Measurements from ENCODE around the gene JSRP1. TPM values are rescaled to one million over a fixed set of nuclear protein-coding genes. Genes with fewer than 3 reads are reported as not detected.

The JSRP1 gene
- total RNA-seq, 1 donor from 2014 or later = 0.36 TPM

- Histone ChIP-seq H3K27ac (replicated peaks) (no peak overlapping the region), H3K9me3 (replicated peaks) (no peaks in the 10 kb centered on the region), H3K36me3 (peaks cover 44% of the 10 kb centered on the region), H3K4me1 (peaks cover 55% of the 10 kb centered on the region), H3K4me3 (no peak overlapping the region), H3K27me3 (ENCODE audit: low read depth) (no peaks in the 10 kb centered on the region)
- no peak for DNase-seq
- no peak for TF ChIP-seq CTCF (IDR thresholded peaks at IDR 0.05; ENCODE audit: borderline replicate concordance)
- intact Hi-C loops (cut with micrococcal nuclease) = no loop called here
Measured at GRCh38 chr19:2232286-2233151, 23.7 kb downstream of the JSRP1 start.

DNA sequence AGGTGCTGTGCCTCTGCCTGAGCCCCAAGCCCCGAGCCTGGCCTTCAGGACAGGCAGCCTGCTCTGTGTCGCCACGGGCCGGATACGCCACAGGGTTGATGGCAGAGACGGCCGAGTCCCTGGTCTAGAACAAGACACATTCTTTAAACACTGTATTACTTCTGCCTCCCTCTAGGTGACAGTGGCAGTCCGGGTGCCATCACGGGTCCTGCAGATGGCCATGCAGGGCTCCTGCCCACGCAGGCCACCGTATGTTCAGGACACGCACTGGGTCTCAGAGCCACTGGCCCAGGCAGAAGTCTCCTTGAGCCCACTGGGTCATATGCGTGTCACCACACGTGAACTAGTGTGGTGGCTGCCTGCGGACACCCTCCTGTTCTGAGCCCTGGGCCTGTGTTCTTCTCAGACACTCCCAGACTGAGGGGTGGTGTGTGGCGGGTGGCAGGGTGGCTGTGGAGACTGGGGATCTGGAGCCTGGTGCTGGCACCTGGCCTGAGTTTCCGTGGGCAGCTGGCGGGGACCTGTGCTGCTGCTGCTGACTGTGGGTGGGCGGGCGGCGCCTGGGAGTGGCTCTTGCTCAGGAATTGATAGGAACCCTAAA lies 24.5 kb downstream of the JSRP1 start:
- Histone ChIP-seq H3K36me3 (peaks cover 52% of the 10 kb centered on the region), H3K27ac (replicated peaks) (peak overlapping the region; percentile 40), H3K4me3 (no peak overlapping the region), H3K27me3 (ENCODE audit: low read depth) (no peaks in the 10 kb centered on the region), H3K9me3 (replicated peaks) (no peaks in the 10 kb centered on the region), H3K4me1 (peaks cover 47% of the 10 kb centered on the region)
- no peak for TF ChIP-seq CTCF (IDR thresholded peaks at IDR 0.05; ENCODE audit: borderline replicate concordance)
- intact Hi-C loops (cut with micrococcal nuclease) = no loop called here
- no peak for DNase-seq

DNA sequence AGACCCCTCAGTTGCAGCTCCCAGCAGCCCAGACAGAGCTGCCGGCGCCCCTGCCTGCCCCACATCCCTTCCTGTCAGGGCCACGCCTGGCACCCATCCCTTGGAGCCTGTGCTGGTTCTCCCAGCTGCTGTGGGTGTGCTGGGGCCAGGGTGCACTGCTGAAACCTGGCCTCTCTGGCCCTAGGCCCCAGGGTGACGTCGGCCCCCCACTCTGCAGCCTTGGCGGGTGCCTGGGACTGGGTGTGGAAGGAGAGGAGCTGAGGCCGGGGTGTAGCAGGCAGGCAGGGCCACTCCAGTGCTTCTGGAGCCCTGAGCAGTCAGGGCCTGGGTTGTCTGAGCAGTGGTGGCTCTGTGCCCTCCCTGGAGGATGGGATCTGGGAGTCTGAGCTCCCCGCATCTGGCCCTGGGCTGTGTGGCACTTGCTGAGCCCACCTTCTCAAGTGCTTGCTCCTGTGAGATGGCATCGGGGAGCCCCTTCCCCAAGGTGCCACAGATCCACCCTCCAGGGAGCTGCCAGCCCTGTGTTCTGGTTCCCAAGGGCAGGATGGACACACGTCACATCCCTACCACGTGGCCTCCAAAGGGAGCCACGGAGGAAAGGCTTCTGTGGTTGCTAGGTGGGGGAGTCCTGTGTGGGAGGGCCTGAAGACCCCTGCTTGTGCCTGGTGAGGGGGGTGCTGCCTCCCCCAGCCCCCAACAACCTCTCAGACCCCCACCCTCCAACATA lies 25.2 kb downstream of the JSRP1 start:
- peaks cover 59% of the 10 kb centered on the region for H3K36me3 ChIP-seq

GRCh38 chr19:2230033-2230531 lies 26.1 kb downstream of the JSRP1 start:
- no peaks in the 10 kb centered on the region for H3K9me3 ChIP-seq (replicated peaks)
- H3K36me3 ChIP-seq = peaks cover 68% of the 10 kb centered on the region
- no peak overlapping the region for H3K27ac ChIP-seq (replicated peaks)
- H3K4me3 ChIP-seq = no peak overlapping the region
- H3K4me1 ChIP-seq = peaks cover 37% of the 10 kb centered on the region
- no peak for TF ChIP-seq CTCF (IDR thresholded peaks at IDR 0.05; ENCODE audit: borderline replicate concordance)
- intact Hi-C loops (cut with micrococcal nuclease) = no loop called here
- H3K27me3 ChIP-seq (ENCODE audit: low read depth) = no peaks in the 10 kb centered on the region
- no peak for DNase-seq

More for the DNA sequence above, 25.2 kb downstream of the JSRP1 start:
- no peaks in the 10 kb centered on the region for H3K9me3 ChIP-seq (replicated peaks)
- no peak overlapping the region for H3K4me3 ChIP-seq
- H3K27me3 ChIP-seq (ENCODE audit: low read depth) = no peaks in the 10 kb centered on the region
- no peak for TF ChIP-seq CTCF (IDR thresholded peaks at IDR 0.05; ENCODE audit: borderline replicate concordance)
- peaks cover 45% of the 10 kb centered on the region for H3K4me1 ChIP-seq
- intact Hi-C loops (cut with micrococcal nuclease) = no loop called here
- no peak for DNase-seq
- peak overlapping the region; percentile 40 for H3K27ac ChIP-seq (replicated peaks)
